ENCODE data around the gene SCEL.

SCEL gene

DNA sequence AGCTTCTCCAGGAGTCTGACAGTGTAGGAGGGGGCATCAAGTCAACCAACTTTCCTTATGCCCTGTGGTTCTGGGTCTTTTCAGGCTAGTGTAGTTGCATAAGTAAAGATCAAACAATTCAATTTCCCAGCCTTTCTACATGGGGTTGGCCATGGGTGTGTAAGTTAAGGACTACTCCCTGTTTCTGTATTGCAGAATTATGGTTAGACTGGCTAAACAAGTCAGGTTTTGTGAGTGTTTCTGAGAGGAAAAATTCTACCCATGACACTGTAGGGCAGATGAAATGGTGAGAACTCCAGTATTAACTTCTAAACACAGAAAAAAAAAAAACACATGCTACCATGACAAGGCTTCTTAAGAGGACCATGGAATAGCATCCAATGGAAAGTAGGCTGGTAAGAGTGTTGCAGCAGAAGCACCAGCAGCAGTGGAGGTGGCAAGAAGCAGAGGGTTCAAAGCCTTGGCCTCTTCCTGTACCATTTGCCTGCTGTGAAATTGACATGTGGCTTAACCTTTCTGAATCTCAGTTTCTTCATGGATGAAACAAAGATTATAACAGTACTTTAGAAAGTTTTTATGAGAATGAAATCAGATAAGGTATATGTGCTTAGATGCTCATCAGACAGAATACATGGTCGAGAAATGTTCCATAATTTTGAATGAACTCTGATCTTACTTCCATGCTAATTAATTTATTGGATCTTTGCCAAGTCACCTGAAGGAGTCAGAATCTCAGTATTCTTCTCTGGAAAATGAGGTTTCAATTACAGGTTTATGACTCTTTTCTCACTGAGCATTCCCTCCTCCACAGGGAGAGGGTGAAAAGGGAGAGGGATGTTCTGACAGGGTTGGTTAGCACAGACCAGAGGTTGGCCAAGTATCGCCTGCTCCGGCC lies 11.4 kb upstream of the SCEL start:
- Histone ChIP-seq H3K9ac (ENCODE audit: low read length) (no peak overlapping the region), H3K4me3 (ENCODE audit: low read length) (no peak overlapping the region), H3K79me2 (ENCODE audit: low read length) (no peaks in the 10 kb centered on the region), H3K9me3 (ENCODE audit: insufficient read depth, low read length) (no peaks in the 10 kb centered on the region), H3K4me2 (ENCODE audit: low read length) (no peak overlapping the region), H3K4me1 (ENCODE audit: low read length) (peaks cover 18% of the 10 kb centered on the region), H4K20me1 (ENCODE audit: insufficient read depth, low read length) (no peaks in the 10 kb centered on the region), H3K27me3 (ENCODE audit: low read depth, low read length) (peaks cover 21% of the 10 kb centered on the region), H3K36me3 (replicated peaks; ENCODE audit: low read depth, low read length) (no peaks in the 10 kb centered on the region), H3K27ac (ENCODE audit: low read length) (no peak overlapping the region), H2AFZ (ENCODE audit: low read depth, low read length) (no peak overlapping the region)
- TF ChIP-seq, protein P1, sequence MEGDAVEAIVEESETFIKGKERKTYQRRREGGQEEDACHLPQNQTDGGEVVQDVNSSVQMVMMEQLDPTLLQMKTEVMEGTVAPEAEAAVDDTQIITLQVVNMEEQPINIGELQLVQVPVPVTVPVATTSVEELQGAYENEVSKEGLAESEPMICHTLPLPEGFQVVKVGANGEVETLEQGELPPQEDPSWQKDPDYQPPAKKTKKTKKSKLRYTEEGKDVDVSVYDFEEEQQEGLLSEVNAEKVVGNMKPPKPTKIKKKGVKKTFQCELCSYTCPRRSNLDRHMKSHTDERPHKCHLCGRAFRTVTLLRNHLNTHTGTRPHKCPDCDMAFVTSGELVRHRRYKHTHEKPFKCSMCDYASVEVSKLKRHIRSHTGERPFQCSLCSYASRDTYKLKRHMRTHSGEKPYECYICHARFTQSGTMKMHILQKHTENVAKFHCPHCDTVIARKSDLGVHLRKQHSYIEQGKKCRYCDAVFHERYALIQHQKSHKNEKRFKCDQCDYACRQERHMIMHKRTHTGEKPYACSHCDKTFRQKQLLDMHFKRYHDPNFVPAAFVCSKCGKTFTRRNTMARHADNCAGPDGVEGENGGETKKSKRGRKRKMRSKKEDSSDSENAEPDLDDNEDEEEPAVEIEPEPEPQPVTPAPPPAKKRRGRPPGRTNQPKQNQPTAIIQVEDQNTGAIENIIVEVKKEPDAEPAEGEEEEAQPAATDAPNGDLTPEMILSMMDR (IDR thresholded peaks at IDR 0.05; ENCODE audit: low read depth, low read length): no peak
- TF ChIP-seq EZH2phosphoT487 (IDR thresholded peaks at IDR 0.05; ENCODE audit: low read depth): no peak

DNA sequence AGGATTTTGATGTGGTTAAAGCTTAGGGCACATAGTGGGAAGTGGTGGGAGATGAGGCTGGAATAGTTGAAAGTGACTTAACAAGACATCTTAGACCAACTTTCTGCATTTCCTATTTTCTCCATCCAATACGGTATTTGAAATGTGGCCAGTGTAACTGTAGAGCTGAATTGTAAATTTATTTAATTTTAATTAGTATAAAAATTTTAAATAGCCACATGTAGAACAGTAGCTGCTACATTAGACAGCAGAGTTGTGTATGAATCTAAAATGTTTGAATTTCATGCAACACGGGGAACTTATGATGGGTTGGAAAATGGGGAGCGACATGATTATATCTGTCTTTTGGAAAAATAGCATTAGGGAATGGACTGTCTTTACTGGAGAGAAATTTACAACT lies 7.1 kb upstream of the SCEL start:
- Histone ChIP-seq H3K9me3 (ENCODE audit: insufficient read depth, low read length) (no peaks in the 10 kb centered on the region), H3K4me3 (ENCODE audit: low read length) (no peak overlapping the region), H3K9ac (ENCODE audit: low read length) (no peak overlapping the region), H3K4me1 (ENCODE audit: low read length) (peaks cover 10% of the 10 kb centered on the region), H4K20me1 (ENCODE audit: insufficient read depth, low read length) (no peaks in the 10 kb centered on the region), H2AFZ (ENCODE audit: low read depth, low read length) (no peak overlapping the region), H3K79me2 (ENCODE audit: low read length) (no peaks in the 10 kb centered on the region), H3K36me3 (replicated peaks; ENCODE audit: low read depth, low read length) (no peaks in the 10 kb centered on the region), H3K27me3 (ENCODE audit: low read depth, low read length) (peaks cover 25% of the 10 kb centered on the region), H3K4me2 (ENCODE audit: low read length) (no peak overlapping the region), H3K27ac (ENCODE audit: low read length) (no peak overlapping the region)
- no peak for TF ChIP-seq EZH2phosphoT487 (IDR thresholded peaks at IDR 0.05; ENCODE audit: low read depth)
- TF ChIP-seq, protein P1 (IDR thresholded peaks at IDR 0.05; ENCODE audit: low read depth, low read length): no peak

DNA sequence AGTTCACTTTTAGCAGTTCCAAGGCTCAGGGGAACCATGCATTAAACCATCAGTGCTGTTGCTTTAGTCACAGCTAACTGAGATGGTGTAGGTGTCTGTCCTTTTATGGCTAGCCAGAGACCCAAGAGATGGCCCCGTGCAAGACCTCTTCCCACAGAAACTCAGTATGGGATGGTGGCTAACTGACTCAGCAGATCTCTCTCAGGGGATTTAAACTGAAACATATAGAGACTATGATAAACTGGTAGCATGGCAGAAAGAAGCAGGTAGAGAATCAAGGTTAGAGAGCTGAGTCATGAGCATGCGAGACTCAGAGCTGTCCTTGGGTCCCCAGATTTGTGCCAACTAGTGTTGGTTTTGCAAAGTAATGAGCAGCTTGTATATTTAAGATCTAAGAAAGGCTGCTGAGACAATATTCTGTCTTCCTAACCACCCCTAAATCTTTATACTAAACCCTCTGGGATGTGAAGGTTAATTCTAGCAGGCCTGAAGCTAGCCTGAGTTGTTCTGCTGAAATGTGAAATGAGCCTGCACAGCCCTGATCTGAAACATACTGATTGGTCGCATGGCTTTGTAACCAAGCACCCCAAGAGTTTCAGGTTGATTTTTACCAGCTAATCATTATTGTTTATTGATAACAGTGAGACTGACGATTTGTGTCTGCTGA lies 6.5 kb upstream of the SCEL start:
- peaks cover 25% of the 10 kb centered on the region for H3K27me3 ChIP-seq (ENCODE audit: low read depth, low read length)

More for the DNA sequence above, 6.5 kb upstream of the SCEL start:
- Histone ChIP-seq H3K9ac (ENCODE audit: low read length) (no peak overlapping the region), H3K4me1 (ENCODE audit: low read length) (peaks cover 14% of the 10 kb centered on the region), H3K79me2 (ENCODE audit: low read length) (no peaks in the 10 kb centered on the region), H2AFZ (ENCODE audit: low read depth, low read length) (peak overlapping the region; percentile 47; the same call in 1 of the 2 replicates), H4K20me1 (ENCODE audit: insufficient read depth, low read length) (no peaks in the 10 kb centered on the region), H3K4me3 (ENCODE audit: low read length) (no peak overlapping the region), H3K9me3 (ENCODE audit: insufficient read depth, low read length) (no peaks in the 10 kb centered on the region), H3K36me3 (replicated peaks; ENCODE audit: low read depth, low read length) (no peaks in the 10 kb centered on the region), H3K27ac (ENCODE audit: low read length) (no peak overlapping the region), H3K4me2 (ENCODE audit: low read length) (peak overlapping the region; percentile 18; the same call in 1 of the 2 replicates)
- TF ChIP-seq EZH2phosphoT487 (IDR thresholded peaks at IDR 0.05; ENCODE audit: low read depth): no peak
- TF ChIP-seq, protein P1 (IDR thresholded peaks at IDR 0.05; ENCODE audit: low read depth, low read length): no peak

Measured in OCI-LY3 (cell line).